Right atrium auricular region (tissue), 2 donors: Measurements from ENCODE around the gene COL4A4. TPM values are rescaled to one million over a fixed set of nuclear protein-coding genes. Genes with fewer than 3 reads are reported as not detected.
A peak's percentile ranks its signal among the peaks of the same experiment; 100 is the strongest.

ENCODE experiments used
- DNase-seq: peaks from one replicate; pipeline ENCODE4 v3.0.0-alpha.2; 2019; ENCODE audit warnings: low spot score
- H3K27ac ChIP-seq, 2 donors: fragments of 200-600 bp; sonication (generic); 1 replicate in 1 of 2; 2 replicates in 1 of 2; pipeline ENCODE4 v1.5.1; 2016 to 2019
- H3K27me3 ChIP-seq, 2 donors: fragments of 200-600 bp; sonication (generic); one replicate each; pipeline versions ENCODE4 v1.5.1 to v1.6.0; 2017 to 2019
- H3K36me3 ChIP-seq: fragments of 200-600 bp; sonication (generic); one replicate; pipeline ENCODE4 v1.5.1; 2016
- H3K4me1 ChIP-seq, 2 donors: fragments of 200-600 bp; sonication (generic); one replicate each; pipeline versions ENCODE4 v1.5.1 to v1.6.0; 2017 to 2019
- H3K4me3 ChIP-seq, 2 donors: fragments of 200-600 bp; sonication (generic); 1 replicate in 1 of 2; 2 replicates in 1 of 2; pipeline ENCODE4 v1.5.1; 2017 to 2019; ENCODE audit warnings: mild to moderate bottlenecking in 1 of 2, moderate library complexity in 1 of 2
- H3K9me3 ChIP-seq, 2 donors: fragments of 200-600 bp; sonication (generic); one replicate each; pipeline ENCODE4 v1.5.1; 2019
- total RNA-seq, 2 donors: library from RNA; depleted of rRNA; stranded (reverse); fragments of >200 nt; gene quantifications; one replicate each; pipeline ENCODE4 v1.1.0, GENCODE V29; 2016
- TF ChIP-seq, protein P1 (sequence below), 2 donors: fragments of 200-600 bp; sonication (generic); IDR thresholded peaks; one replicate each; pipeline ENCODE4 v1.5.1; 2019; ENCODE audit warnings: antibody characterized with exemption in 2 of 2

Gene COL4A4
- total RNA-seq, 2 donors from 2014 or later = 3.8 to 10.0 TPM

- Histone ChIP-seq H3K4me1 (peaks cover 0 to 13% of the 10 kb centered on the region in 2 donors), H3K27ac (no peak overlapping the region), H3K27me3 (no peaks in the 10 kb centered on the region), H3K9me3 (peaks cover 0 to 5% of the 10 kb centered on the region in 2 donors), H3K36me3 (no peaks in the 10 kb centered on the region), H3K4me3 (no peak overlapping the region)
- TF ChIP-seq, protein P1, sequence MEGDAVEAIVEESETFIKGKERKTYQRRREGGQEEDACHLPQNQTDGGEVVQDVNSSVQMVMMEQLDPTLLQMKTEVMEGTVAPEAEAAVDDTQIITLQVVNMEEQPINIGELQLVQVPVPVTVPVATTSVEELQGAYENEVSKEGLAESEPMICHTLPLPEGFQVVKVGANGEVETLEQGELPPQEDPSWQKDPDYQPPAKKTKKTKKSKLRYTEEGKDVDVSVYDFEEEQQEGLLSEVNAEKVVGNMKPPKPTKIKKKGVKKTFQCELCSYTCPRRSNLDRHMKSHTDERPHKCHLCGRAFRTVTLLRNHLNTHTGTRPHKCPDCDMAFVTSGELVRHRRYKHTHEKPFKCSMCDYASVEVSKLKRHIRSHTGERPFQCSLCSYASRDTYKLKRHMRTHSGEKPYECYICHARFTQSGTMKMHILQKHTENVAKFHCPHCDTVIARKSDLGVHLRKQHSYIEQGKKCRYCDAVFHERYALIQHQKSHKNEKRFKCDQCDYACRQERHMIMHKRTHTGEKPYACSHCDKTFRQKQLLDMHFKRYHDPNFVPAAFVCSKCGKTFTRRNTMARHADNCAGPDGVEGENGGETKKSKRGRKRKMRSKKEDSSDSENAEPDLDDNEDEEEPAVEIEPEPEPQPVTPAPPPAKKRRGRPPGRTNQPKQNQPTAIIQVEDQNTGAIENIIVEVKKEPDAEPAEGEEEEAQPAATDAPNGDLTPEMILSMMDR (IDR thresholded peaks at IDR 0.05) = no peak
- DNase-seq = no peak
These were observed 13.6 kb downstream of the COL4A4 start for GRCh38 chr2:227150222-227150936.

DNA sequence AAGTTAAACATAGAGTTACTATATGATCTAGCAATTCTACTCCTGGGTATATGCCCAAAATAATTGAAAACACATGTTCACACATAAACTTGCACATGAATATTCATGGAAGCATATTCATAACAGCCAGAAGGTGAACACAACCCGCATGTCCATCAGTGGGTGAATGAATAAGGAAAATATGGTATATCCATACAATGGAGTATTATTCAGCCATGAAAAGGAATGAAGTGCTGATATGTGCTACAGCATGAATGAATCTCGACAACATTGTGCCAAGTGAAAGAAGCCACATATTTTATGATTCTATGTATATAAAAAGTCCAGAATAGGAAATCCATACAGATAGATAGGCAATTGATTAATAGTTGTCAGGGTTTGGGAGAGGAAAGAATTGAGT is 15.9 kb downstream of the COL4A4 start:
- TF ChIP-seq, protein P1 (IDR thresholded peaks at IDR 0.05) = no peak
- Histone ChIP-seq H3K27ac (no peak overlapping the region), H3K9me3 (peaks cover 0 to 5% of the 10 kb centered on the region in 2 donors), H3K36me3 (no peaks in the 10 kb centered on the region), H3K4me3 (no peak overlapping the region), H3K4me1 (peaks cover 0 to 9% of the 10 kb centered on the region in 2 donors), H3K27me3 (no peaks in the 10 kb centered on the region)
- DNase-seq = no peak

- DNase-seq = no peak
- no peaks in the 10 kb centered on the region for H3K36me3 ChIP-seq
These were observed 17.0 kb downstream of the COL4A4 start for GRCh38 chr2:227147023-227147422.

GRCh38 chr2:227146456-227146855 is 17.5 kb downstream of the COL4A4 start:
- H3K9me3 ChIP-seq = peaks cover 0 to 5% of the 10 kb centered on the region in 2 donors
- no peak overlapping the region for H3K4me3 ChIP-seq
- H3K36me3 ChIP-seq = no peaks in the 10 kb centered on the region
- peak overlapping the region in 1 of 2 donors; percentile 23 for H3K27ac ChIP-seq
- TF ChIP-seq, protein P1 (IDR thresholded peaks at IDR 0.05) = no peak
- no peaks in the 10 kb centered on the region for H3K4me1 ChIP-seq
- no peak for DNase-seq
- H3K27me3 ChIP-seq = no peaks in the 10 kb centered on the region

More at GRCh38 chr2:227147023-227147422, 17.0 kb downstream of the COL4A4 start:
- Histone ChIP-seq H3K4me3 (no peak overlapping the region), H3K9me3 (peaks cover 0 to 5% of the 10 kb centered on the region in 2 donors), H3K27ac (peak overlapping the region in 1 of 2 donors; percentile 23), H3K4me1 (no peaks in the 10 kb centered on the region), H3K27me3 (no peaks in the 10 kb centered on the region)
- TF ChIP-seq, protein P1 (IDR thresholded peaks at IDR 0.05) = no peak

GRCh38 chr2:227143895-227144294 is 20.1 kb downstream of the COL4A4 start:
- Histone ChIP-seq H3K4me1 (no peaks in the 10 kb centered on the region), H3K27ac (no peak overlapping the region)
- TF ChIP-seq, protein P1 (IDR thresholded peaks at IDR 0.05) = no peak

More at GRCh38 chr2:227143895-227144294, 20.1 kb downstream of the COL4A4 start:
- no peaks in the 10 kb centered on the region for H3K36me3 ChIP-seq
- no peak for DNase-seq
- peaks cover 0 to 5% of the 10 kb centered on the region in 2 donors for H3K9me3 ChIP-seq
- no peaks in the 10 kb centered on the region for H3K27me3 ChIP-seq
- H3K4me3 ChIP-seq = no peak overlapping the region
